ENCODE results near the gene PMPCB.
"Not testable (repeated sequence)": the region's sequence is repeated elsewhere in the genome, so short reads cannot be mapped to it uniquely, and the experiment has no call there.

The PMPCB gene

DNA sequence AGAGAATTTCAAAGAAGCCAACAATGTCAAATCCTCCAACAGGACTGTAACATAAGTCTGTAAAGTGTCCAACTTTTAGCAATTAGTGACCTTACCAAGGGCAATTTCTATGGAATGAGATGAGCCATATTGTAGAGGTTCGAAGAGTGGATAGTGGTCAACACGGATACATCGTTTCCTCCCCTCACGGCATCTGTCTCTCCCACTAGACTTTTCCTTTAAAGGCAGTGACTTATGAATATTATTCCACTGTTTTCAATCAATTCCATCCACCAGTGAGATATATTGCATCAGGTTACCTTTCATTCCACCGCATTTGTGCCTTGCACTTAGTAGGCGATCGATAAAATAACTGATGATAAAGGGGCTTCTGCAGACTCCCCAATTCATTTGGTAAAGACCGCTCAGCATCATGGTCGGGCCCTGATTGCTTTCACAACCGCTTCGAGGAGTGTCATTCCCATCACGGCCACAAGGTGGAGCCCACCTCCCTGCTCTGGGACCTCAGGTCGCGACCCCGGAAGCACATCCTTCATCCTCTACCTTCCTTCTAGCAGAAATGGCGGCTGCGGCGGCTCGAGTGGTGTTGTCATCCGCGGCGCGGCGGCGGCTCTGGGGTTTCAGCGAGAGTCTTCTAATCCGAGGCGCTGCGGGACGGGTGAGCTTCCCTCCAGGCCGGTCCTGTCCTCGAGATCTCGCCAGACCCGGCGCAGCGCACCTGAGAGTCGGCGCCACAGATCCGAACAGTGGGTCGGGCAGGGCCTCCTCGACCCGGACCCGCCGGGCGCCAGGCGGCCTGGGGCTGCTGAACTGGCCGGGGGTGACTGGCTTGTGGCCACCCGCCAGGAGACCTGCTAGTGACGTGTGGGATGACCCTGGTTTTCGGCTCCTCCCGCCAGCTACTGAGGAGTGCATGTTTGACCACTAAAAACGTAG, at the start of gene PMPCB:
TSS of gene PMPCB (plus strand) at position 535 of the 936 bp plus-strand sequence. CDS start at position 560, 25 bp downstream.
- no peaks in the 10 kb centered on the region for H3K9me3 Mint-ChIP-seq
- H3K36me3 Mint-ChIP-seq (ENCODE audit: insufficient read depth), result peaks cover 32% of the 10 kb centered on the region
- peaks cover 35% of the 10 kb centered on the region for H3K4me1 Mint-ChIP-seq
- H3K4me3 Mint-ChIP-seq, result peak within 1 kb of the TSS; percentile 85
- DNase-seq (ENCODE audit: low spot score in 2 of 2), result peak; percentile 92 to 99
- H3K27me3 Mint-ChIP-seq, result peaks cover 8% of the 10 kb centered on the region
- peak within 1 kb of the TSS; percentile 92 for H3K27ac Mint-ChIP-seq (ENCODE audit: low read depth)
- ATAC-seq (replicated peaks; ENCODE audit: extremely low read depth, poor library complexity, severe bottlenecking), result peak; percentile 98

GRCh38 chr7:103253699-103254506, 43.3 kb upstream of the PMPCB start:
- H3K9me3 Mint-ChIP-seq; ATAC-seq (replicated peaks; ENCODE audit: extremely low read depth, poor library complexity, severe bottlenecking); DNase-seq (ENCODE audit: low spot score in 2 of 2); H3K27me3 Mint-ChIP-seq; H3K27ac Mint-ChIP-seq (ENCODE audit: low read depth); H3K4me1 Mint-ChIP-seq; H3K36me3 Mint-ChIP-seq (ENCODE audit: insufficient read depth); H3K4me3 Mint-ChIP-seq: not testable (repeated sequence)

GRCh38 chr7:103264054-103264453, 33.2 kb upstream of the PMPCB start:
- not testable (repeated sequence) for H3K9me3 Mint-ChIP-seq; ATAC-seq (replicated peaks; ENCODE audit: extremely low read depth, poor library complexity, severe bottlenecking); H3K27me3 Mint-ChIP-seq; H3K27ac Mint-ChIP-seq (ENCODE audit: low read depth); H3K36me3 Mint-ChIP-seq (ENCODE audit: insufficient read depth); H3K4me3 Mint-ChIP-seq; H3K4me1 Mint-ChIP-seq; DNase-seq (ENCODE audit: low spot score in 2 of 2)

GRCh38 chr7:103266229-103266628, 31.0 kb upstream of the PMPCB start:
- not testable (repeated sequence) for H3K27ac Mint-ChIP-seq (ENCODE audit: low read depth); ATAC-seq (replicated peaks; ENCODE audit: extremely low read depth, poor library complexity, severe bottlenecking); H3K4me1 Mint-ChIP-seq; H3K4me3 Mint-ChIP-seq; H3K36me3 Mint-ChIP-seq (ENCODE audit: insufficient read depth); H3K9me3 Mint-ChIP-seq; DNase-seq (ENCODE audit: low spot score in 2 of 2); H3K27me3 Mint-ChIP-seq

- ATAC-seq (replicated peaks; ENCODE audit: extremely low read depth, poor library complexity, severe bottlenecking); DNase-seq (ENCODE audit: low spot score in 2 of 2); H3K36me3 Mint-ChIP-seq (ENCODE audit: insufficient read depth); H3K27me3 Mint-ChIP-seq; H3K27ac Mint-ChIP-seq (ENCODE audit: low read depth); H3K4me3 Mint-ChIP-seq; H3K9me3 Mint-ChIP-seq; H3K4me1 Mint-ChIP-seq: not testable (repeated sequence)
These were observed 23.9 kb upstream of the PMPCB start for GRCh38 chr7:103273374-103273773.

- not testable (repeated sequence) for H3K36me3 Mint-ChIP-seq (ENCODE audit: insufficient read depth); H3K9me3 Mint-ChIP-seq; H3K4me3 Mint-ChIP-seq; H3K27me3 Mint-ChIP-seq; H3K27ac Mint-ChIP-seq (ENCODE audit: low read depth); ATAC-seq (replicated peaks; ENCODE audit: extremely low read depth, poor library complexity, severe bottlenecking); DNase-seq (ENCODE audit: low spot score in 2 of 2)
- H3K4me1 Mint-ChIP-seq, result peaks cover 16% of the 10 kb centered on the region
These were observed 22.4 kb upstream of the PMPCB start for GRCh38 chr7:103274867-103275266.

DNA sequence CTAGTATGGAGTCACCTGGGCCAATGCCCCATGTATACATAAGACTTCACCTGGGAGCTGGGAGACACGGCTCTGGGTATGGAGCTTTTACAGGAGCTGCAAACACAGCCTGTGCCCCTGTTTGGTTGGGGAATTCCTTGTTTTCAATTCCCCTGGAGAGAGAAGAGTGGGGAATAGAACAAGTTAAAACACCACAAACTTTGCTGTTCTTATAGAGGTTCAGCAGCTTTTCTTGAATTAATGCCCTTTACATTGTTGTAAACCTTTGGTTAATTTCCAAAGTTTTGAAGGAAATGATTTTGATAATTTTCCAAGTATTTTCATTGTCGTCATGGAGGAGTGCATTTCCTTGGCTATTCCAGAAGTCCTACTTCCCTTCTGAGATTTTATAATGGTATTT, 19.0 kb upstream of the PMPCB start:
- ATAC-seq (replicated peaks; ENCODE audit: extremely low read depth, poor library complexity, severe bottlenecking); H3K9me3 Mint-ChIP-seq: not testable (repeated sequence)

DNA sequence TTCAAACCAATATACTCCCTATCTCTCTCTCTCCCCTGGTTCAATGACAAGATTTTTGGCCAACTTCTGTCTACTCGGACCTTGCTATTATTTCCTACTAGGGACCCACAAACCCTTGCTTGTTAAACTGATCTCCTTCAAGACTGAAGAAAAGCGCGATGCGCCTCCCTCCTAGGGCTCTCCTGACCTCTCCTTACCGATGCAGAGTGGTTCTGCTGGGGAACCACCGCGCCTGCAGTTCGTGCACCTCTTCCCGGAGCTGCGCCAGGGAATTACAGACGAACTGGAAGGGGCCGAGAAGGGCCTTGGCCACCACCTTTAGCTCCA, 17.6 kb upstream of the PMPCB start:
- DNase-seq (ENCODE audit: low spot score in 2 of 2); H3K27me3 Mint-ChIP-seq; H3K9me3 Mint-ChIP-seq: not testable (repeated sequence)
- Mint-ChIP-seq H3K4me3 (peak overlapping the region; percentile 87), H3K4me1 (peaks cover 33% of the 10 kb centered on the region), H3K36me3 (ENCODE audit: insufficient read depth) (peaks cover 14% of the 10 kb centered on the region), H3K27ac (ENCODE audit: low read depth) (peak overlapping the region; percentile 97)
- ATAC-seq (replicated peaks; ENCODE audit: extremely low read depth, poor library complexity, severe bottlenecking), result peak; percentile 7

More for the DNA sequence above, 19.0 kb upstream of the PMPCB start:
- Mint-ChIP-seq H3K4me1 (peaks cover 33% of the 10 kb centered on the region), H3K36me3 (ENCODE audit: insufficient read depth) (peaks cover 14% of the 10 kb centered on the region)
- not testable (repeated sequence) for DNase-seq (ENCODE audit: low spot score in 2 of 2); H3K4me3 Mint-ChIP-seq; H3K27me3 Mint-ChIP-seq; H3K27ac Mint-ChIP-seq (ENCODE audit: low read depth)

DNA sequence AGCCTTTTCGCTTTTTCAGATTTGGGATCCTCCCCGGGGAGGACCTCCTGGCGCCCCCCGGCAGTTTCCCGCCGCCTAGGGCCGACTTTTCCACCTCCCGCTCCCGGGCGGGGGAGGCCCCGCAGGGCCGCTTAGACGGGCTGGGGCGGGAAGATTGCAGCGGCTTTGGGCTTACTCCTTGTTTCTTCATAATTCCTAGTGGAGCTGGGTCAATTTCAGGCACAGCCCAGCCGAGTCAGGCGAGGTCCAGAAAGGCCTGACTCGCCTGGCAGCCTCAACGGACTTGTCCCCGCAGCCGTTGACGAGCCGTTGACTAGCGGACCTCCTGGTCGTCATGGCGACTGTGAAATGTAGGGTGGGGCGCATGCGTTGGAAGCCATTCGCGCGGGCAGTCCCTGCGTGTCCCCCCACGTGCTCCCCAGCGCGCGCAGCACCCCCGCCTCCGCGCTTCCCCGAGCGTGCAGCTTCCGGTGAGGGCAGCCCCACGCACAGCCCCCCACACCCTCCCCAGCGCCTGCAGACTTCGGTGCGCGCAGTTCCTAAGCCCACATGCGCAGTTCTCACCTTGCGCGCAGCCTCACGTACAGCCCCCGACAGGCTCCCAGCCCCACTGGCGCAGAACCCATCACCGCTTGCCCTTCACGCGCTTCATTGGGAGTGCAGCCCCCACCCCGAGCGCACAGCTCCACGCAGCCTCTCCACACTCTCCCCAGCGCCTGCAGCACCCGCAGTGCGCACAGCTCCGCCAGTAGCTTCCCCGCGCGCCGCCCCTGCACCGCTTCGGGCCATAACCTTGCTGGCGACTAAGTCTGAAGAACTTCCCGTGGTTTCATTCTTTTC, 17.1 kb upstream of the PMPCB start:
- Mint-ChIP-seq H3K4me3 (peak overlapping the region; percentile 87), H3K27ac (ENCODE audit: low read depth) (peak overlapping the region; percentile 97)
- ATAC-seq (replicated peaks; ENCODE audit: extremely low read depth, poor library complexity, severe bottlenecking), result peak; percentile 95

DNA sequence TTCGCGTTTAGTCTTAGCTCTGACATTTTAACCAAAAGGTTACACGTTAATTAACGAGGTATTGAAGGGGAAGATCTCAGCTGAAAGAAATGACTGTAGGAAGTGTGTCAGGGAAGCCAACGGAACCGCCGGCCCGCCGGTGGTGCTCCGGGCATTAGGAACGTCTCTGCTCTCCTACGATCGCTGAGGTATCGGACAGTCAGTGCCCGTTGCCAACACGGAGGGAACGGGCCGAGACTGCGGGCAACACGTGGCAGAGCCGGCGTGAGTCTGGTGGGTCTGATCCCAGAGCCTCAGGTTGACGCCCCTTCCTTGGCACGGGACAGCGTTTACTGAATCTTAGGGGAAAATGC, 16.5 kb upstream of the PMPCB start:
- peaks cover 33% of the 10 kb centered on the region for H3K4me1 Mint-ChIP-seq
- DNase-seq (ENCODE audit: low spot score in 2 of 2); ATAC-seq (replicated peaks; ENCODE audit: extremely low read depth, poor library complexity, severe bottlenecking); H3K27me3 Mint-ChIP-seq; H3K9me3 Mint-ChIP-seq: not testable (repeated sequence)
- peak overlapping the region; percentile 87 for H3K4me3 Mint-ChIP-seq
- H3K36me3 Mint-ChIP-seq (ENCODE audit: insufficient read depth), result peaks cover 12% of the 10 kb centered on the region
- H3K27ac Mint-ChIP-seq (ENCODE audit: low read depth), result peak overlapping the region; percentile 97

More for the DNA sequence above, 17.1 kb upstream of the PMPCB start:
- DNase-seq (ENCODE audit: low spot score in 2 of 2), result peak; percentile 78 to 92
- Mint-ChIP-seq H3K36me3 (ENCODE audit: insufficient read depth) (peaks cover 12% of the 10 kb centered on the region), H3K4me1 (peaks cover 33% of the 10 kb centered on the region)
- not testable (repeated sequence) for H3K9me3 Mint-ChIP-seq, H3K27me3 Mint-ChIP-seq

DNA sequence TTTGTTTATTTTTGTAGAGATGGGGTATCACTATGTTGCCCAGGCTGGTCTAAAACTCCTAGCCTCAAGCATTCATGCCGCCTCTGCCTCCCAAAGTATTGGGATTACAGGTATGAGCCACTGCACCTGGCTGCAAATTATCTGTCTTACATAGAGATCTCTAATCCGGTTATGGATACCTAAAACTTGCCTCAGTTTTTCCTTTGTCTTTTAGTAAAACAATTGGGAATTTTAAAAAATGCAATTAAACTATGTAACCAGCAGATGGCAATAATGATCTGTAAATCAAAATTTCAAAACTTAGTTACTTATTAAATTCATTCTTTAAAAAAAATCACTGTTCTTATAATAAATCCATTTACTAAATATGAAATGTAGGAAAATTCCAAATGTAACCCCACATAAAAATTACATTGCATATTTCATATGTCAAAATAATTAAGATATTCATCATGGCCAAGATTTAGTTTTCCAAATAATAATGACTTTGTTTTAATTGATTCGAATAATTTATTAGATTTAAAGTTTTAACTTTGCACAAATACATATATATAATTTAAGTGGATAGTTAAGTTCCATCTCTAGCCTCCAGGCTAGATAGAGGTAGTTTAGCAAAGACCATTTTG, 14.3 kb upstream of the PMPCB start:
- DNase-seq (ENCODE audit: low spot score in 2 of 2); ATAC-seq (replicated peaks; ENCODE audit: extremely low read depth, poor library complexity, severe bottlenecking); H3K4me3 Mint-ChIP-seq; H3K27me3 Mint-ChIP-seq; H3K27ac Mint-ChIP-seq (ENCODE audit: low read depth); H3K9me3 Mint-ChIP-seq: not testable (repeated sequence)
- peaks cover 32% of the 10 kb centered on the region for H3K4me1 Mint-ChIP-seq
- H3K36me3 Mint-ChIP-seq (ENCODE audit: insufficient read depth), result peaks cover 10% of the 10 kb centered on the region

DNA sequence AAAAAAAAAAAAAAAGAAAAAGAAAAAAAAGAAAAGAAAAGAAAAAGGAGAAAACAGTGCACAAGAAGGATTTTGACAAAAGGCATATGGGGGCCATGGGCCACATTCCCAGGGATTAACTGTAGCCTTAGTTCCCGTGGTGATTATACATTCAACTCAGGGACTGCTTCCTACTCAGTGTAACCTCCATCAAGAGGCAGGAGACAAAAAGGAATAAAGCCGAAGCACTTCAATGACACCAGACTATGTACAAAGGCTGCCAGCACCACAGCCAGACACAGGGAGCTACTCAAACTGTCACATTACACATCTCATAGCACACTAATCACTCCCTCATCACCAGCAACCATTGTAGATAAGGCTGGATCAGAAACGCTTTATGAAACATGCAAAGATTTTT, 5.1 kb upstream of the PMPCB start:
- peaks cover under 1% of the 10 kb centered on the region for H3K36me3 Mint-ChIP-seq (ENCODE audit: insufficient read depth)
- ATAC-seq (replicated peaks; ENCODE audit: extremely low read depth, poor library complexity, severe bottlenecking) (no peak), DNase-seq (ENCODE audit: low spot score in 2 of 2) (no peak)
- no peak overlapping the region for H3K4me3 Mint-ChIP-seq
- H3K27me3 Mint-ChIP-seq, result peaks cover 29% of the 10 kb centered on the region
- H3K9me3 Mint-ChIP-seq, result no peaks in the 10 kb centered on the region
- H3K4me1 Mint-ChIP-seq, result peaks cover 16% of the 10 kb centered on the region
- no peak overlapping the region for H3K27ac Mint-ChIP-seq (ENCODE audit: low read depth)

Measured in central memory CD8-positive, alpha-beta T cell (primary cell).